ENCODE results near the gene MRPL12. TPM values are rescaled to one million over a fixed set of nuclear protein-coding genes. Genes with fewer than 3 reads are reported as not detected.

MRPL12 gene
- total and polyA plus RNA-seq, 9 of the 15 experiments (the other 6 are each of a cell fraction or from before 2014, with no cell fraction given): 0.94 to 338 (median 100) TPM

DNA sequence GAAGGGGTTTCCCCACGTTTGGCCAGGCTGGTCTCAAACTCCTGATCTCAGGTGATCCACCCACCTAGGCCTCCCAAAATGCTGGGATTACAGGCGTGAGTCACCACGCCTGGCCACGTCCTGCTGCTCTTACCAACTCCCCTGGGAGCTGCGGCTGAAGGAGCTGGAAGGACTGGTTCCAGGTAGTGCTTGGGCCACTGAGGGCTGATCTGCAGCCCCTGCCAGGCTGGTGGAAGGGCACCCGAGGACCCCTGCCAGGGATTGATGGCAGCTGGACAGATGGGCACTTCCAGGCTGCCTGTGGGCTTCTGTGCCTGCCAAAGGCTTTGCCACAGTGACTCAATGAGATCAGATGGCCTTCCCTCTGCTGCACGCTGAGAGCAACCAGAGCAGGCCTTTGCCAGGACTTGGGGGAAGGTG, 39.1 kb upstream of the MRPL12 start (continued):
- TF ChIP-seq, protein P1, sequence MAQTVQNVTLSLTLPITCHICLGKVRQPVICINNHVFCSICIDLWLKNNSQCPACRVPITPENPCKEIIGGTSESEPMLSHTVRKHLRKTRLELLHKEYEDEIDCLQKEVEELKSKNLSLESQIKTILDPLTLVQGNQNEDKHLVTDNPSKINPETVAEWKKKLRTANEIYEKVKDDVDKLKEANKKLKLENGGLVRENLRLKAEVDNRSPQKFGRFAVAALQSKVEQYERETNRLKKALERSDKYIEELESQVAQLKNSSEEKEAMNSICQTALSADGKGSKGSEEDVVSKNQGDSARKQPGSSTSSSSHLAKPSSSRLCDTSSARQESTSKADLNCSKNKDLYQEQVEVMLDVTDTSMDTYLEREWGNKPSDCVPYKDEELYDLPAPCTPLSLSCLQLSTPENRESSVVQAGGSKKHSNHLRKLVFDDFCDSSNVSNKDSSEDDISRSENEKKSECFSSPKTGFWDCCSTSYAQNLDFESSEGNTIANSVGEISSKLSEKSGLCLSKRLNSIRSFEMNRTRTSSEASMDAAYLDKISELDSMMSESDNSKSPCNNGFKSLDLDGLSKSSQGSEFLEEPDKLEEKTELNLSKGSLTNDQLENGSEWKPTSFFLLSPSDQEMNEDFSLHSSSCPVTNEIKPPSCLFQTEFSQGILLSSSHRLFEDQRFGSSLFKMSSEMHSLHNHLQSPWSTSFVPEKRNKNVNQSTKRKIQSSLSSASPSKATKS (CRISPR knock-in tag; IDR thresholded peaks at IDR 0.05): no peak
- TF ChIP-seq FOXK2 (conservative IDR thresholded peaks at IDR 0.05 in 1 of 2, IDR thresholded peaks at IDR 0.05 in 1 of 2; ENCODE audit: low read depth in 2 of 2) (no peak), TAF7 (tag; IDR thresholded peaks at IDR 0.05) (no peak), RBFOX2 (IDR thresholded peaks at IDR 0.05; ENCODE audit: low read depth, low read length) (peak; percentile 49; the same call in 1 of the 2 replicates), MCM7 (IDR thresholded peaks at IDR 0.05) (no peak), EGR1 (conservative IDR thresholded peaks at IDR 0.05) (peak; percentile 49), ZNF12 (CRISPR knock-in tag; IDR thresholded peaks at IDR 0.05) (no peak), NFIC (IDR thresholded peaks at IDR 0.05) (no peak), POLR2A (conservative IDR thresholded peaks at IDR 0.05) (0 out of 2 replicates have a peak, but pooled peaks have one; percentile 12), ZNF121 (CRISPR knock-in tag; conservative IDR thresholded peaks at IDR 0.05) (no peak)
- TF ChIP-seq, protein P2, sequence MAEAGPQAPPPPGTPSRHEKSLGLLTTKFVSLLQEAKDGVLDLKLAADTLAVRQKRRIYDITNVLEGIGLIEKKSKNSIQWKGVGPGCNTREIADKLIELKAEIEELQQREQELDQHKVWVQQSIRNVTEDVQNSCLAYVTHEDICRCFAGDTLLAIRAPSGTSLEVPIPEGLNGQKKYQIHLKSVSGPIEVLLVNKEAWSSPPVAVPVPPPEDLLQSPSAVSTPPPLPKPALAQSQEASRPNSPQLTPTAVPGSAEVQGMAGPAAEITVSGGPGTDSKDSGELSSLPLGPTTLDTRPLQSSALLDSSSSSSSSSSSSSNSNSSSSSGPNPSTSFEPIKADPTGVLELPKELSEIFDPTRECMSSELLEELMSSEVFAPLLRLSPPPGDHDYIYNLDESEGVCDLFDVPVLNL (CRISPR knock-in tag; IDR thresholded peaks at IDR 0.05; ENCODE audit: low read depth): 0 out of 2 replicates have a peak, but pooled peaks have one; percentile 25
- TF ChIP-seq, protein P3, sequence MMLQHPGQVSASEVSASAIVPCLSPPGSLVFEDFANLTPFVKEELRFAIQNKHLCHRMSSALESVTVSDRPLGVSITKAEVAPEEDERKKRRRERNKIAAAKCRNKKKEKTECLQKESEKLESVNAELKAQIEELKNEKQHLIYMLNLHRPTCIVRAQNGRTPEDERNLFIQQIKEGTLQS (IDR thresholded peaks at IDR 0.05): peak; percentile 29; the same call in 1 of the 2 replicates
- TF ChIP-seq, protein P3 (CRISPR knock-in tag; conservative IDR thresholded peaks at IDR 0.05): no peak
- TF ChIP-seq, protein P4, sequence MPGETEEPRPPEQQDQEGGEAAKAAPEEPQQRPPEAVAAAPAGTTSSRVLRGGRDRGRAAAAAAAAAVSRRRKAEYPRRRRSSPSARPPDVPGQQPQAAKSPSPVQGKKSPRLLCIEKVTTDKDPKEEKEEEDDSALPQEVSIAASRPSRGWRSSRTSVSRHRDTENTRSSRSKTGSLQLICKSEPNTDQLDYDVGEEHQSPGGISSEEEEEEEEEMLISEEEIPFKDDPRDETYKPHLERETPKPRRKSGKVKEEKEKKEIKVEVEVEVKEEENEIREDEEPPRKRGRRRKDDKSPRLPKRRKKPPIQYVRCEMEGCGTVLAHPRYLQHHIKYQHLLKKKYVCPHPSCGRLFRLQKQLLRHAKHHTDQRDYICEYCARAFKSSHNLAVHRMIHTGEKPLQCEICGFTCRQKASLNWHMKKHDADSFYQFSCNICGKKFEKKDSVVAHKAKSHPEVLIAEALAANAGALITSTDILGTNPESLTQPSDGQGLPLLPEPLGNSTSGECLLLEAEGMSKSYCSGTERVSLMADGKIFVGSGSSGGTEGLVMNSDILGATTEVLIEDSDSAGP (CRISPR knock-in tag; IDR thresholded peaks at IDR 0.05): 0 out of 2 replicates have a peak, but pooled peaks have one; percentile 26
